HG03064 (cell line): ENCODE data around the gene RSPO3.

ENCODE experiments used
- ATAC-seq: cut with Tn5 transposase; IDR thresholded peaks from one replicate; pipeline ENCODE4 v1.9.1; 2021; ENCODE audit warnings: low read depth; ENCODE audit not compliant: unreplicated experiment

RSPO3 gene

DNA sequence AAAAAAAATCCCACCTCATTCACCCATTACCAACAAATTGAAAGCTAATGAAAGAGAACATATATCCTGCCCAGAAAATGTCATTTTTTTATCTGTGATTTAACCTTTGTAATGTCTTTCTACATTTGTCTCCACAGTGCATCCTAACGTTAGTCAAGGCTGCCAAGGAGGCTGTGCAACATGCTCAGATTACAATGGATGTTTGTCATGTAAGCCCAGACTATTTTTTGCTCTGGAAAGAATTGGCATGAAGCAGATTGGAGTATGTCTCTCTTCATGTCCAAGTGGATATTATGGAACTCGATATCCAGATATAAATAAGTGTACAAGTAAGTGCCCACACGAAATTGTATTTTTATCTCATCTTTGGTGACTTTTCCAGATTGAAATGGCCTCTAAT is 30.0 kb downstream of the RSPO3 start:
- no peak for ATAC-seq

DNA sequence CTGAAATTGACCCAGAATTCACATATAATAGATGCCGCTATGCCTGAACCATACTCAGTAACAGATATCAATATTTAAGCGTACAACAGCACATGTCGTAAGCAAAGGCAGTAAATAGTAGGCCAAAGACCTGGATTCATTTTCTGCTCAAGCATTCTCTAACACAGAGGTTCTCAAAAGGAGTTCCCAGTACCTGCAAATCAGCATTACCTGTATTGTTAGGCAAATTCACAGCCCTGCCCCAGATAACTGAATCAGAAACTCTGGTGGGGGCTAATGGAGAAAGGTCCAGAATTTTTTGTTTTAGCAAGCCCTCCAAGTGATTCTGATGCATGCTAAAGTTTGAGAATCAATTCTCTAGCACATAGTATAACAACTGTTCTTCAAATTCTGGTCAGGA is 36.0 kb downstream of the RSPO3 start:
- ATAC-seq: no peak

DNA sequence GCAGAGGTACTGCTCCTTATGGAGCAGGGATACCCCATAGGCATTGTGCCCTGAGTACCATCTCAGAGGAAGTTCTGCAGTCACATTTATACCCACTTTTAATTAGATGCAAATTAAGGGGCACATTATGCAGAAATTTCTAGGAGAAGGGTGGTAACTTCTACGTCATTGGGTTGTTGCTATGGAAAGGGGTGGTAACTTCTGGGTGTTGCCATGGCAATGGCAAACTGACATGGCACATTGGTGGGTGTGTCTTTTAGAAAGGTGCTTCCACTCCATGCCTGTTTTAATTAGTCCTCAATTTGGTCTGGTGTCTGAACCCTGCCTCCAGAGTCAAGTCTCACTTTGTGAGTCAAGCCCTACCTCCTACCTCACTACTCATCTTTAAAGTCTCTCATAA is 42.0 kb downstream of the RSPO3 start:
- ATAC-seq: no peak

DNA sequence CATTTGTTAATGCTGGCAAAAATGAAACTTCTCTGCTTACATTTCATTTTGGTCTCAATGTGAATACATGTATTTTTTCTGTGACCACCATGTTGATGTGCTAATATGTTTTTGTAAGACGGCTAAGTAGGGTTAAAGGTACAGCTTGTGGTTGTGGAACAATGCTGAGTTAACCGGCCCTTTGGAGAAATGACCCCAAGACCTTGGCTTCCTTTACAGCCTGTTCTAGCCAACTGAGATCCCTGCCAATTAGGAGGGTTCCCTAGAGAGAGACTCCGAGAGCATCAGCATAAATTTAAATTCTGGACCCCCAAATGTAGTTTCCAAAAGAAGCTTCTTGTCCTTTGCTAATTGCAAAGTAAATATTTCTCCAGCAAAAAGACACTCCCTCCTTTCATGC is 44.4 kb downstream of the RSPO3 start:
- ATAC-seq: no peak

DNA sequence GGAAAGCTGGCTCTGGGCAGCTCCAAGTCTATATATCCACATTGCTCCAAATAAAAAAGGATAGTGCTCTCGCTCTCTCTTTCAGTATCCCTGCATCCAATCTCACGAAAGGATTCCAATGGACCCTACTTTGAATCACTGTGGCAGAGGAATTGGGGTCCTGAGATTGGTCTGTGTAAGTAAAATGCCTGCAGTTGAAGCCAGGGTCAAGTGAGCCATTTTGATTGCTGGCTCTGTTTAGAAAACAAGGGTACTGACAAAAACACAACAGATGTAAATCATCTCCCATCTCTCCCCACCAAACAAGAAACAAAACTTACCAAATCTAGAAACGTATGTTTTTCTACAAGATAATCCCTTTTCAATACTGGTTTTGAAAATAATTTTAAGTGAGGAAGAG is 45.6 kb downstream of the RSPO3 start:
- no peak for ATAC-seq

DNA sequence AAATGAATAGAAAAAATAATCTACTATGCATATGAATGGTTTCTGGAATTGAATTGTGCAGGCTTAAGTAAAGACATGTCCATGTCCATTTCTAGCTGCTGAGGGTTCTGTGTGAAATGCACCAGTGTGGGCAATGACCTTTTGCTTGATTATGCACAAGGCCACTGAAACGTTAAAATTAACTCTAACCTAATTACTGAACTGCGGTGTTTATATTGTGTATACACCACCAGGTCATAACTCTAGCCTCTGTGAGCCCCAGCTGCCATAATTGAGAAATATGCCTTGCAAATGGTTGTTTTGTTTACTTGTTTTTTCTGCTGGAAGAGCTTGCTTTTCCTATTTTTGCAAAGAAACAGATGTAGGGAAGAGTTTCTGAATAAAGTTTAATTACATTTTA is 46.1 kb downstream of the RSPO3 start:
- ATAC-seq: no peak

DNA sequence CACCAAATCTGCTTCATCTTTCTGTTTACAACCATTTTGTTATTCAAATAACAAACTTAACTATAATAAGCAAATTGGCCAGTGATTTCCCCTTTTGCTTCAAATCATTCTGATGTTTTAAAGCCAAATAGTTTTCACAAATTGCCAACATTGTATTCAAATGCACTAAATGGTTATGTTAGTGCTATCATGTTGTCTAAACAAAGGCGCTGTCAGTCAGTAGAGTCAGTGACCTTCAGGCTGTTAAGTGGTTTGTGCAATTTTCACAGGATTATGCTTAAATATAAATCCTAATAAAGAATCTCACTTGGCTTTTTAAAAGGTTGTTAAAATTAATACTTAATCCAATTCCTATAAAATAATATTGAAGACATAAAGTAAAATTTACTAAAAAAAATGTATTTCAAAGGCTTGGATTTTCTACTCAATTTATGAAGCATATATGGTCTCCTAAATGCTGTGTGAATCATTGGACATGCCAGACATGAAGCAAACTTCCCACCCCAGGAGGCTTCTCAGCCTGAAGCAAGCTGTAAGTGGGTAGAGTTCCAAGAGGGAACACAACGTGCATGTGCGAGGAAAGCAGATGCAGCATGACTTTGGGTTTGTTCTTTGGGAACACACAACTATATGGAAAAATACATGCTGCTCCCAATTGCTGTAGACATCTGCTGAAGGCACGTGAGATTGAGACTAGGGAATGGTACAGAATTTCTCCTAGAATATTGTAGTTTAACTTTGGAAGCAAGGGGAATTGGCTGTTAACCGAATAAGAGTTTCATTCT is 54.9 kb downstream of the RSPO3 start:
- ATAC-seq: no peak

DNA sequence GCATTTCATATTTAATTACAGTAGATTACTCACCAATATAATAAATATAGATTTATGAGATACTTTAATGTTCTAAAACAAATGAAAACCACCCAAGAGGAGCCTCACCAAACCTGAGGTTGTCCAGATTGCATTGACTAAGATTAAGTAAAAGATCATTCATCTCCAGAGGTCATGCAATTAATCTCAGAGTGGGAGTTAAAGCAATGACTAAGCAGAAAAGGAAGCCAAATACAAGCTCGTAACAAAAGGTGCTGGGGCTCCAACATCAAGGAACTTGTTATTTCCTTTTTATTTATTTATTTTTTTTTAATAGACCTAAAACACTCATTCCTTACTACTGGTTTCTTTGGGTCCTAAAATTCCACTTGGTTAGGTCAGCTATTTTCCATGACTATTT is 57.7 kb downstream of the RSPO3 start:
- ATAC-seq: no peak

DNA sequence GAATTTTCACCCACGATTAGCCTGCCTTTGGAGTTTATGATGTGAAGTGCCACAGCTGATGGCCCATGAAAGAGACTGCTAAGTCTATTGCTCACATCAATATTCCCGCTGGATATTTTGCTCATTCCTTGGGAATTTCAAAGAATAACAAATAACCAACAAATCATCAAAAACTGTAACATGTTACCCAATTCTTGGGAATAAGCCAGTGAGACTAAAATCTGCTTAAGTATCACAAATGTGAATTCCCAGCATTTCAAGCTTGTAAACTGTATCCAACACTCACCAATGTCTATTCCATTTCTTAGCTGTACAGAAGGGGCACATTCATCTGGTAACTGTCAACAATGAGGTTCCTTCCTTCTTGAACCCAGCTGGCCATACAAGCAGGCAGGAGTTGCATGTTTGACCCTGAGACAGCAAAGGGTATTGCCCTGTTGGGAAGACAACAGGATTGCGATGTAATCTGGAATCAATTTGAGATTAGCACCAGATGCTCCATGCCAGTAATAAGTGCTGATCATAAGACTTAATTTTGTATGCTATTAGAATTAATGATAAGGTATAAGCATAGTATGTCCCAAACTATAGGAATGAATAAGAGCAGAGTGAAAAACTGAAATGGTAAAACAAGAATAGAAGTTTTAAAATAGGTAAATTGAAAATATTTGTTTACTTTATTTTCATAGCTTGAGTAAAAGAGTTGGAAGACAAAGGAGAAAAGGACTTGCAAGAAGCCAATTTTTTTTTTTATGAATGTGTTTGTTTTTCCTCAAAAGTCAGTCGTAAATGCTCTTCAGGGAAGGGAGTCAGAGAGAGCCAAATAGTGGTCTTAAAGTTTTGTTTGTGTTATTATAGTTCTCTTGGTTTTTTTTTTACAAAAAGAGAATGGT is 58.8 kb downstream of the RSPO3 start:
- no peak for ATAC-seq

DNA sequence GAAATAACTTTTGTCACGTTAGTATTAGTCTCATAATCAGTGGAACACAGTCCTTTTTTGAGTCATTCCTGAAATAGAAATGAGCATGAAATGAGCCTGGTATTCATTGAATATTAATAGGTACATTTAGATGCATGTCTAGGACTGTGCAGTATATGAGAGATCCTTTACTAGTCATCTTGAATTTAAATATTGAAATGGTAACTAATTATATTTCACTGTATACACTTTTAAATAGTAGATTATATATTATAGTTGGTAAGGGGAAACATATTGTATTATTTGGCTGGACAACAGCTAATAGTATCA is 59.4 kb downstream of the RSPO3 start:
- no peak for ATAC-seq

DNA sequence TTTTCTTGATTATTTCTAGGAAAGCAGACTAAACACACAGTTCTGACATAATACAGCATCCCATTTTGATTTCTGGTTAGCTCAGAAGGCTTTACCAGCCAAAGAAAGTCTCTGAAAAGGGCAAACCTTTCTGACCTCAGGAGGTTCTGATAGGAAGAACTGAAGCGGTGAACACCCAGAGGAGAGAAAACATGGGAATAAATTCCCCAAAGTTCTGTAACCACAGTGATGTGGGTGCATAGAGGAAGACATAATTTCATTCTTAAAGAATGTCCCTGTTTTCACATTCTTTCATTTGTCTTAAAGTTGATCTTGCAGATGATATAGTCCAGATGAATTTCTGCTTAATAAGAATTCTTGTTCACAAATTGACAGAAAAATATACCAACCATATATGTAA is 60.3 kb downstream of the RSPO3 start:
- no peak for ATAC-seq

DNA sequence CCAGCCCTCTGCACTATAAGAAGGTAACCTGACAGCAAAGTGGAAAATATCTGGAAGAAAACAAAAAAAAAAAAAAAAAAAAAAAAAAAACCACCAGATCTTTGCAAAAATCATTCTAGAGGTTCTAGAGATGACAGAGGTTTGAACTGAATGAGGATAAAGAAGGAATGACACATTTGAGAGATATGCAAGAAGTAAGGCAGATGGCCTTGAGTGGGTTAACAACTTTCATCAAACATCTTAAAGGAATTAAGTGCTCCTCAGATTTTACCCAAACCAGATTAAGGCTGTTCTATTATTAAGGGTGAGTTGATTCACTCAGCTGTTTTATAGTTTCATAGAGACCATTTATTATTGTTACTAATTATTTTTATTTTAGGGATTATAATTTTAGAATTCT is 62.0 kb downstream of the RSPO3 start:
- ATAC-seq: no peak

DNA sequence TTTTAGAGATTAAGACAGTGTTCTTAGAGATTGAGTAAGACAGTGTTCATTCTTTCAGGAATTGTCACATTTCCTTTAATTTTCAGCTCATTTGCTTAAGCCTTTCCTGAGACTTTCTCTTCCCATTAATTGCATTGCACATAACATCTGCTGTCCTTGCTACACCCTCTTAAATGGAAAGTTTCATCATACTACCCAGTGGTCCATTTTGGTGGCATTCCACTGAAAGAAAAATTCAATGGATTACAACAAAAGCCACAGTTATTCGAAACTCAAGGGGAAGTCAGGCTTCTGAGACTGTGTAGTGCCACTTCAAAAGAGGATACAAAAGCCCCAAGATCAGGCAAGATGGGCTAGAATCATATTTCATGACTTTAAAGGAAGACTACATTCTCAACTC is 64.0 kb downstream of the RSPO3 start:
- ATAC-seq: no peak

DNA sequence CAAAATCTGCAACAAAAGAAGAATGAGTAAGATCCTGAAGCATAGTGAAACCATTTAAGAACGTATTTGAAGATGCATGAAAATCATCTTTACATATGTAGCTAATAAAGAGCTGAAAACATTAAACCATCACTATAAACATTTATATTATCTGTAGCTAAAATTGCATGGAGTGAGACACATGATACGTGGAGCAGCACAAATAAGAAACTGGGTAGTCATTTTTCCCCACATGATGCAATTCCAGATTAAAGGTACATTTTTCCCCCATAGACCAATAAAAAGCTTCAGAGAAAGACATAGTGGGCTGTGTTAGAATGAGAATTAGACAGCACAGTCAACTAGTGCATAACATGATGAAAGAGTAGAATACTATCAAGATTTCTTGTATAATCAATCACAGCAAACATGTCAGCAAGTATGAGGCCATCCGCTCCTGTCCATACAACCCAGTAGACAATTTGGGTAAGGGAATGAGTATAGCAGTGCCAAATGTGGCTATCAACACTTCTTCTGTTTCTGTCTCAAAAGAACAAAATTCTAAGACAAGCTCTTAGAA is 67.0 kb downstream of the RSPO3 start:
- no peak for ATAC-seq

DNA sequence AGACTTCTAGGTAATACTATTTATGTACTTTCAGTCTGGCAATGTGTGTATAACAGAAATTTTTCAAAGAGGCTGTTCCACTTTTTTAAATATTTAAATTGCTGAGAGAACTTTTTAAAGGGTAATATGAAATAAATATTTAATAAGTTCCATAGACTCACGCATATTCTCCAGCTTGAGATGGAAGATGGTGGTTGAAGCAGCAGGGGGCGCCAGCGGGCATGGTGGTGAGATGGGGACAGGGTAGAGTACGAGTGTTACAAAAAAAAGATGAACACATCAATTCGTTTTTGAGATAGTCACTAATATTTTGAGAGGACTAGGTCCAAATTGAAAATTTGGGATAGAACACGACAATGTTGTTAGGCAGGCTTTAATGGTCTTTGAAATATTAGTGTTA is 68.4 kb downstream of the RSPO3 start:
- ATAC-seq: no peak

DNA sequence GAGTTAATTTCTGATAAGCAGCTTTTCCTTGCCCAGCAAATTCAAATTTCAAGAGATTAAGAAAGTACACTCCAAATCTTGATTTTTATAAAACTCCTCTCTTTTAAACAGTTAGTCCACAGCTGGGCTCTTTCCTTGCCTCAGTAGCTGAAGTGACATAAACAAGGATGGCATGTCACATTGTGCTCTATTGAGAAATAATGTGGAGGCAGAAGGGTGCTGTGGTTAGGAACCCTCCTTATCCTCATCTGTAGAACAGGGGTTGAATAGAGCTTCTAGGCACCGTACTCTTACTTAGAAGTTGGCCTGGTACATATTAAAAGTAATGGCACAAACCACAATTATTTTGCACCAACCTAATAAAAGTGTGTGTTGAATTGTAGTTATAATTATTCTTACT is 70.3 kb downstream of the RSPO3 start:
- ATAC-seq: no peak

DNA sequence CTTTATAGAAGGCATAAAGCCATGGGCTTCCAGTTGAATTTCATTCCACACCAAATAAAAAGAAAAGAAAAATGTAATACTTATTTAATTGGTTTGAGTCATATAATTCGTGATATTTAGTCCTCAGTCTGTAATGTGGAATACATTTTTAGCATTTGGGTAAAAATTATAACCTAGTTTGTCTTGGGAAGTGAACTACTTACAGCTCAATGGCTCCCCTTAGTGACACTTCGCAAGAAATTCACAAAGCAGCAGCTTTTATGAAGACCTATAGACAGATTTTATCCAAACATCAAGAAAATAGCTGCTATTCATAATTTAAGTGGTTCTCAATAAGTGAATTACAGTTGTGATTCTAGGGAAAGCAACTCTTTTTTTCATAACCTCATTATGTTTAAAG is 72.1 kb downstream of the RSPO3 start:
- no peak for ATAC-seq

DNA sequence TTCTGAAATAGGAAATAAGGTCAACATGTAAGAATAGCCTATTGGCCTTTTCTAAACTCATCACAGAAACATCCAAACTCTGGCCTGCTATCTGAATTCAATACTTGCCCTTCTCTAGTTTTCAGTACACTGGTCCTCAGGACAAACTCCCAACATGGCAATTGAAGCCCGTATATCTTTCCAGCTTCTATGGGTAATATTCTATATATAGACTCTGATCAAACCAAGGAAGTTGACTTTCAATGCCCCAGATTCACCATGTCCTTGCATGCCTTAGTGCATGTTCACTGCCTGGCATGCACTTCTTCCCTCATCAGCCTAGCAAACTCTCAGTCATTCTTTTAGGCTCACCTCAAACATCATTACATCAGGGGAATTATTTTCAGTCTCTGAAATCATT is 73.2 kb downstream of the RSPO3 start:
- ATAC-seq: no peak

DNA sequence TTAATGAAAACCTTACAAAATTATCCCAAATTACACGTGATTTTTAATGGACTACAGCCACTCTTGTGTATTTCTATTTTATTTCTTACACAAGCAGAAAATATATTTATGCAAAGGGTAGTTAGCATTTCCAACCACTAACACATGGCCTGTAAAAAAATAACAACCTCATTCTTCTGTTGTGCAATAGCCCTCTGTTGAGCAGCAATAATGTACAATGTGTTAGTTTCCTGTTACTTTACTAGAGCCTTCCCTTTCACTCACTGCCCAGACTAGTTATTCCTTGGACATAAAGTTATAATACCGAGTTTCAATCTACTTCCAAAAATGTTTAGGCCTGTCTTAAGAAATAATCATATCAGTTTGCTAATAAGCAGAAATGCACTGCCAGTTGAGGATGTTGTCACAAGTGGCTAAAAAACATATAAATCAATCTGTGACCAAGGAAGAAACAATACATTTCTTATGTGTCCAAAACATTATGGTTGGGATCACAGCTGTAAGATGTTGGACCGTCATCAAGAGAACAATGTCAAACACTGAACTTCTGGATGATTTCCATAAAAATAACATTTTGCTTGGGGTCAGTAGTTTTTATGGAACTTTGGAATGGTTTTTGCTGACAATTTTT is 74.6 kb downstream of the RSPO3 start:
- no peak for ATAC-seq

DNA sequence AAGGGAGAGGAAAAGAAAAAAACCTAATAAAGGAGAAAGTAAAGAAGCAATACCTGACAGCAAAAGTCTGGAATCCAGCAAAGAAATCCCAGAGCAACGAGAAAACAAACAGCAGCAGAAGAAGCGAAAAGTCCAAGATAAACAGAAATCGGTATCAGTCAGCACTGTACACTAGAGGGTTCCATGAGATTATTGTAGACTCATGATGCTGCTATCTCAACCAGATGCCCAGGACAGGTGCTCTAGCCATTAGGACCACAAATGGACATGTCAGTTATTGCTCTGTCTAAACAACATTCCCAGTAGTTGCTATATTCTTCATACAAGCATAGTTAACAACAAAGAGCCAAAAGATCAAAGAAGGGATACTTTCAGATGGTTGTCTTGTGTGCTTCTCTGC is 77.4 kb downstream of the RSPO3 start:
- no peak for ATAC-seq

DNA sequence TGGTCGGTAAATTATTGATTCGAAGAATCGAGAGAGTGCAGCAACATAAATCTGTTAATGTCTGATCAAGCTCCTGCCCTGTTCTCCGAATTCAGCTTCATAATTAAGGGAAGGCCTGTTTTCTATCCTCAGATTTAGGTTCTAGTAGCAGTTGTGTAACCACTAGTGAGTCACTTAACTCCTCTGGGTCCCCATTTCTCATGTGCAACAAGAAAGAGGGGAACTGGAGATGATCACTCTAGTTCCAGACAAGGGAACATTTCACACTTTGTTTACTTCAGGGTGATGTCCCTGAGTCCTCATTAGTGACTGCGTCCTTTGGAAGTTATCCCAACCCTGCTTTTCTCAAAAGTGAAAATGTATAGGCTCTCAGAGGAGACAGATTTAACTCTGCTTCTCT is 80.1 kb downstream of the RSPO3 start:
- ATAC-seq: no peak
